ENCODE results near the gene C1QTNF6. TPM values are rescaled to one million over a fixed set of nuclear protein-coding genes. Genes with fewer than 3 reads are reported as not detected.

Gene C1QTNF6
- total and polyA plus RNA-seq, 10 of the 15 experiments (the other 5 are each of a cell fraction or from before 2014, with no cell fraction given): 0.16 to 4.1 (median 1.3) TPM

- BruUV-seq (replicated peaks): no TSS peak
- in situ Hi-C loops (cut with MboI): no loop called here
- H2AFZ ChIP-seq (ENCODE audit: control insufficient read depth, low read depth, low read length): no peak overlapping the region
- H4K20me1 ChIP-seq (ENCODE audit: control insufficient read depth, insufficient read depth): peaks cover under 1% of the 10 kb centered on the region; the same call in 1 of the 2 replicates
- TF ChIP-seq ZNF384 (IDR thresholded peaks at IDR 0.05; ENCODE audit: borderline replicate concordance, low read depth, low read length) (no peak), CEBPZ (IDR thresholded peaks at IDR 0.05; ENCODE audit: low read depth, low read length) (no peak), SRF (IDR thresholded peaks at IDR 0.05; ENCODE audit: low read depth in 2 of 2, low read length in 2 of 2) (no peak), EED (IDR thresholded peaks at IDR 0.05; ENCODE audit: low read depth) (no peak)
- POLR2A ChIA-PET: interaction anchor here (1.1 kb wide), 1 partner anchor 16 kb away, joined by 3 read pairs; no protein-coding TSS in a partner anchor
- no peak overlapping the region for H3K4me2 ChIP-seq (ENCODE audit: control insufficient read depth, insufficient read depth)
- H3K27me3 ChIP-seq (replicated peaks in 1 of 2; ENCODE audit: control insufficient read depth in 2 of 2, insufficient read depth in 2 of 2, low read length in 1 of 2): no peaks in the 10 kb centered on the region
- RAD21 ChIA-PET (ENCODE audit: unreplicated experiment): interaction anchor here (0.6 kb wide), 1 partner anchor 24 kb away, joined by 3 read pairs; no protein-coding TSS in a partner anchor
- DNase-seq (ENCODE audit: low read depth, low spot score) (no peak), ATAC-seq (no peak), FAIRE-seq (no peak)
- CTCF ChIA-PET: interaction anchor here (1.1 to 1.3 kb wide), 2 partner anchors 25 to 64 kb away, joined by 3 to 4 read pairs; no protein-coding TSS in a partner anchor
- peaks cover 27 to 54% of the 10 kb centered on the region in 2 experiments for H3K36me3 ChIP-seq (ENCODE audit: control insufficient read depth in 2 of 2, insufficient read depth in 2 of 2, low read length in 1 of 2)
- SMC1A ChIA-PET (ENCODE audit: uncharacterized antibody, unreplicated experiment): no interaction called here
- WGBS (ENCODE audit: insufficient coverage, insufficient replicate concordance, low lambda C conversion rate, missing lambda C conversion rate): 86% methylated on average over 6 of the region's 6 CpGs
- peaks cover 21% of the 10 kb centered on the region for H3K4me1 ChIP-seq (ENCODE audit: control insufficient read depth, insufficient read depth, low read length)
- no peak overlapping the region for H3K4me3 ChIP-seq
- H3K27ac ChIP-seq (ENCODE audit: control insufficient read depth, insufficient read depth): no peak overlapping the region
- peaks cover 30% of the 10 kb centered on the region for H3K79me2 ChIP-seq (ENCODE audit: control insufficient read depth, insufficient read depth, low read length)
- H3K9ac ChIP-seq (ENCODE audit: control insufficient read depth, insufficient read depth, low read length): no peak overlapping the region
- intact Hi-C loops (cut with micrococcal nuclease; ENCODE audit: unreplicated experiment): loop anchor here (10.0 kb wide), 1 partner anchor 53 kb away; no protein-coding TSS in a partner anchor
- no peaks in the 10 kb centered on the region for H3K9me3 ChIP-seq (replicated peaks; ENCODE audit: control insufficient read depth, insufficient read depth, low read length)
Measured at GRCh38 chr22:37141971-37142370, 46.1 kb downstream of the C1QTNF6 start.

Measured in GM12878 (cell line).